GM12801 (cell line): Measurements from ENCODE around the gene DHRS11.

Experiments
- CTCF ChIP-seq: IDR thresholded peaks from one replicate; pipeline ENCODE4 v1.5.1; 2011; ENCODE audit warnings: control low read depth; ENCODE audit not compliant: insufficient read length; ENCODE audit errors: extremely low read depth

DHRS11 gene

GRCh38 chr17:36623281-36623680, 31.6 kb downstream of the DHRS11 start:
- TF ChIP-seq CTCF, result no peak

GRCh38 chr17:36625188-36625587, 33.5 kb downstream of the DHRS11 start:
- TF ChIP-seq CTCF, result no peak

- TF ChIP-seq CTCF, result no peak
Measured at GRCh38 chr17:36627101-36627500, 35.4 kb downstream of the DHRS11 start.

- no peak for TF ChIP-seq CTCF
Measured at GRCh38 chr17:36628576-36628975, 36.9 kb downstream of the DHRS11 start.

- peak; percentile 16 for TF ChIP-seq CTCF
Measured at GRCh38 chr17:36629252-36629847, 37.7 kb downstream of the DHRS11 start.

- no peak for TF ChIP-seq CTCF
Measured at GRCh38 chr17:36629970-36630502, 38.4 kb downstream of the DHRS11 start.

- TF ChIP-seq CTCF, result no peak
Measured at GRCh38 chr17:36631022-36631421, 39.3 kb downstream of the DHRS11 start.
